Body of pancreas (tissue), 4 donors: Measurements from ENCODE around the gene MCCC2. TPM values are rescaled to one million over a fixed set of nuclear protein-coding genes. Genes with fewer than 3 reads are reported as not detected.

Source experiments
- ATAC-seq: fragments of 150-250 bp; one replicate; pipeline ENCODE4 v1.9.1; 2016
- DNase-seq, 4 donors: peaks; one replicate each; pipeline ENCODE4 v3.0.0-alpha.2; 2019
- H3K27ac ChIP-seq, 4 donors: fragments of 200-600 bp; sonication (generic); 1 replicate in 3 of 4; 2 replicates in 1 of 4; pipeline versions ENCODE4 v1.5.1 to v1.6.1; 2016 to 2019; ENCODE audit warnings: mild to moderate bottlenecking in 1 of 4, mixed read lengths in 1 of 4, moderate library complexity in 1 of 4
- H3K27me3 ChIP-seq, 2 donors: fragments of 200-600 bp; sonication (generic); one replicate each; pipeline ENCODE4 v1.6.0; 2016; ENCODE audit warnings: mild to moderate bottlenecking in 1 of 2
- H3K36me3 ChIP-seq, 2 donors: fragments of 200-600 bp; sonication (generic); replicated peaks in 1 of 2; 2 replicates each; pipeline ENCODE4 v1.5.1; 2016; ENCODE audit warnings: low read depth in 2 of 2; ENCODE audit not compliant: insufficient read depth in 1 of 2
- H3K4me1 ChIP-seq: fragments of 200-600 bp; sonication (generic); one replicate; pipeline ENCODE4 v1.6.0; 2016
- H3K4me3 ChIP-seq, 2 donors: fragments of 200-600 bp; sonication (generic); 1 replicate in 1 of 2; 2 replicates in 1 of 2; pipeline ENCODE4 v1.5.1; 2016 to 2019
- H3K9me3 ChIP-seq, 3 donors: fragments of 200-600 bp; sonication (generic); 1 replicate in 2 of 3; 2 replicates in 1 of 3; pipeline ENCODE4 v1.5.1; 2016
- CTCF ChIP-seq, 7 experiments: fragments of 450-650 bp in 4 of 7; fragments of 200-600 bp in 3 of 7; sonication (generic) in 3 of 7; IDR thresholded peaks; one replicate each; pipeline ENCODE4 v1.5.1; 2016 to 2019; ENCODE audit warnings: antibody characterized with exemption in 7 of 7
- POLR2A ChIP-seq, 3 donors: fragments of 450-650 bp; IDR thresholded peaks; one replicate each; pipeline ENCODE4 v1.6.1; 2016; ENCODE audit warnings: antibody characterized with exemption in 3 of 3, mild to moderate bottlenecking in 2 of 3
- WGBS, 2 donors: methylation state at CpG; one replicate each; pipeline ENCODE4 v1.1.5; 2017; 5-methylcytosine and 5-hydroxymethylcytosine counted together
- intact Hi-C: fragments of 100-400 bp; cut with DNase I; formaldehyde crosslinking; loops from one replicate; pipeline ENCODE4 v1.15.1; 2023
- total RNA-seq, 2 donors: library from RNA; depleted of rRNA; stranded (reverse); fragments of >200 nt; gene quantifications; one replicate each; pipeline ENCODE4 v1.1.0, GENCODE V29; 2016

MCCC2 gene
- total RNA-seq, 2 donors from 2014 or later, result 22.8 to 31.0 TPM

GRCh38 chr5:71589903-71590302 is 2.8 kb downstream of the MCCC2 start:
- Histone ChIP-seq H3K9me3 (no peaks in the 10 kb centered on the region), H3K36me3 (no peaks in the 10 kb centered on the region), H3K27me3 (no peaks in the 10 kb centered on the region), H3K4me3 (no peak overlapping the region), H3K27ac (no peak overlapping the region), H3K4me1 (peaks cover 30% of the 10 kb centered on the region)
- DNase-seq, result no peak
- TF ChIP-seq POLR2A (IDR thresholded peaks at IDR 0.05), result no peak
- no peak for TF ChIP-seq CTCF (IDR thresholded peaks at IDR 0.05)
- intact Hi-C loops, result no loop called here
- whole genome bisulfite sequencing, 2 donors, result 43 to 49% methylated on average over 2 of the region's 2 CpGs
- no peak for ATAC-seq

- ATAC-seq, result no peak
- no peak for TF ChIP-seq CTCF (IDR thresholded peaks at IDR 0.05)
- TF ChIP-seq POLR2A (IDR thresholded peaks at IDR 0.05), result no peak
- no peak for DNase-seq
- intact Hi-C loops, result no loop called here
- H3K9me3 ChIP-seq, result no peaks in the 10 kb centered on the region
- no peak overlapping the region for H3K27ac ChIP-seq
- H3K36me3 ChIP-seq, result no peaks in the 10 kb centered on the region
- peaks cover 30% of the 10 kb centered on the region for H3K4me1 ChIP-seq
- H3K4me3 ChIP-seq, result no peak overlapping the region
- no peaks in the 10 kb centered on the region for H3K27me3 ChIP-seq
Observed at GRCh38 chr5:71591100-71591499, 4.0 kb downstream of the MCCC2 start.

- H3K9me3 ChIP-seq, result no peaks in the 10 kb centered on the region
Observed at GRCh38 chr5:71596169-71596568, 9.0 kb downstream of the MCCC2 start.

GRCh38 chr5:71597001-71597400 is 9.9 kb downstream of the MCCC2 start:
- no peak overlapping the region for H3K4me3 ChIP-seq
- no peak overlapping the region for H3K27ac ChIP-seq
- peaks cover 6% of the 10 kb centered on the region for H3K4me1 ChIP-seq
- no peaks in the 10 kb centered on the region for H3K27me3 ChIP-seq
- TF ChIP-seq CTCF (IDR thresholded peaks at IDR 0.05), result no peak
- no peak for TF ChIP-seq POLR2A (IDR thresholded peaks at IDR 0.05)
- ATAC-seq (no peak), DNase-seq (no peak)
- 94 to 100% methylated on average over 1 of the region's 1 CpG for WGBS, 2 donors
- intact Hi-C loops, result no loop called here
- peaks cover 5 to 13% of the 10 kb centered on the region in 2 donors for H3K36me3 ChIP-seq
- H3K9me3 ChIP-seq, result no peaks in the 10 kb centered on the region

More at GRCh38 chr5:71596169-71596568, 9.0 kb downstream of the MCCC2 start:
- Histone ChIP-seq H3K27me3 (no peaks in the 10 kb centered on the region), H3K27ac (peak overlapping the region in 1 of 4 donors; percentile 39), H3K4me3 (no peak overlapping the region), H3K36me3 (peaks cover 5 to 13% of the 10 kb centered on the region in 2 donors), H3K4me1 (peaks cover 6% of the 10 kb centered on the region)
- TF ChIP-seq POLR2A (IDR thresholded peaks at IDR 0.05) (no peak), CTCF (IDR thresholded peaks at IDR 0.05) (no peak)
- DNase-seq (no peak), ATAC-seq (peak; percentile 35)
- intact Hi-C loops, result no loop called here
- 70 to 80% methylated on average over 4 of the region's 4 CpGs for WGBS, 2 donors

GRCh38 chr5:71600783-71601182 is 13.6 kb downstream of the MCCC2 start:
- 89 to 100% methylated on average over 1 of the region's 1 CpG for WGBS, 2 donors
- TF ChIP-seq POLR2A (IDR thresholded peaks at IDR 0.05) (no peak), CTCF (IDR thresholded peaks at IDR 0.05) (no peak)
- Histone ChIP-seq H3K27me3 (no peaks in the 10 kb centered on the region), H3K36me3 (peaks cover 10 to 23% of the 10 kb centered on the region in 2 donors), H3K4me1 (peaks cover 6% of the 10 kb centered on the region), H3K27ac (peak overlapping the region in 2 of 4 donors; percentile 1 to 17), H3K4me3 (no peak overlapping the region), H3K9me3 (no peaks in the 10 kb centered on the region)
- ATAC-seq (no peak), DNase-seq (no peak)
- intact Hi-C loops, result no loop called here
